HepG2 (cell line): ENCODE measurements around the gene NGEF. TPM values are rescaled to one million over a fixed set of nuclear protein-coding genes. Genes with fewer than 3 reads are reported as not detected.

Experiments
- ATAC-seq: fragments of 200-7000 bp; cut with Tn5 transposase; 3 replicates; pipeline ENCODE4 v1.9.1; 2020; ENCODE audit warnings: mild to moderate bottlenecking, moderate library complexity
- BruUV-seq: library from RNA; stranded (reverse); fragments of 400-500 nt; replicated peaks from 2 replicates; lab custom pipeline; 2021; lab: Mats Ljungman, UMichigan
- CTCF ChIA-PET: fragments of 300-600 bp; formaldehyde crosslinking; extraction: SDS; loops from one replicate; lab custom pipeline; 2021; ENCODE audit warnings: low total read pairs, inconsistent platforms, low intra/inter-chr PET ratio; lab: Yijun Ruan, JAX
- POLR2A ChIA-PET: fragments of 350-600 bp; sonication (Branson Sonifier 250); formaldehyde crosslinking; loops from one replicate; lab custom pipeline; 2020; ENCODE audit warnings: antibody characterized with exemption, inconsistent platforms; lab: Yijun Ruan, JAX
- DNase-seq: peaks from one replicate; pipeline ENCODE4 v3.0.0-alpha.2; 2015; ENCODE audit warnings: low spot score
- FAIRE-seq: peaks from 3 replicates; lab custom pipeline; 2011; peaks lifted over from hg19 to GRCh38; lab: Jason Lieb, UNC
- H2AFZ ChIP-seq: one replicate; pipeline ENCODE4 v1.6.1; 2011; ENCODE audit warnings: low read length, inconsistent platforms
- H3K27ac ChIP-seq: fragments of 300-600 bp; 3 replicates; pipeline ENCODE4 v1.8.0; 2011; ENCODE audit warnings: mixed run types, mild to moderate bottlenecking, mixed read lengths, low read length, inconsistent platforms; ENCODE audit not compliant: insufficient read depth; ENCODE audit errors: extremely low read length
- H3K27me3 ChIP-seq, 2 experiments: fragments of 200-600 bp in 1 of 2; 2 replicates in 1 of 2; 3 replicates in 1 of 2; pipeline versions ENCODE4 v1.6.0 to v1.8.0; 2011; ENCODE audit warnings: low read length in 2 of 2, mild to moderate bottlenecking in 2 of 2, moderate library complexity in 2 of 2, inconsistent platforms in 1 of 2; ENCODE audit not compliant: insufficient read depth in 2 of 2, control insufficient read depth in 1 of 2
- H3K36me3 ChIP-seq, 2 experiments: fragments of 200-600 bp in 1 of 2; replicated peaks in 1 of 2; 2 replicates in 1 of 2; 3 replicates in 1 of 2; pipeline versions ENCODE4 v1.5.1 to v1.8.0; 2011; ENCODE audit warnings: low read length in 2 of 2, inconsistent platforms in 1 of 2; ENCODE audit not compliant: insufficient read depth in 2 of 2, control insufficient read depth in 1 of 2
- H3K4me1 ChIP-seq: 2 replicates; pipeline ENCODE4 v1.5.1; 2012; ENCODE audit warnings: low read length, inconsistent platforms; ENCODE audit not compliant: insufficient read depth
- H3K4me2 ChIP-seq: 2 replicates; pipeline ENCODE4 v1.6.0; 2011; ENCODE audit warnings: low read depth, low read length, inconsistent platforms
- H3K4me3 ChIP-seq, 3 experiments: fragments of 200-600 bp in 1 of 3; sonication (generic), shearing (Covaris generic) in 1 of 3; replicated peaks in 1 of 3; 2 replicates each; pipeline ENCODE4 v1.5.1; 2011 to 2016; ENCODE audit warnings: low read length in 3 of 3, inconsistent platforms in 2 of 3, low read depth in 2 of 3, mild to moderate bottlenecking in 2 of 3, control low read depth in 1 of 3, mixed read lengths in 1 of 3; ENCODE audit not compliant: insufficient read depth in 1 of 3
- H3K79me2 ChIP-seq: one replicate; pipeline ENCODE4 v1.6.1; 2011; ENCODE audit warnings: low read length, inconsistent platforms; ENCODE audit not compliant: insufficient read depth
- H3K9ac ChIP-seq: 2 replicates; pipeline ENCODE4 v1.6.0; 2011; ENCODE audit warnings: mild to moderate bottlenecking, low read depth, low read length, inconsistent platforms; ENCODE audit not compliant: insufficient read depth
- H3K9me3 ChIP-seq: 2 replicates; pipeline ENCODE4 v1.5.1; 2012; ENCODE audit warnings: mild to moderate bottlenecking, low read length
- H4K20me1 ChIP-seq: 2 replicates; pipeline ENCODE4 v1.6.0; 2011; ENCODE audit warnings: inconsistent platforms, mild to moderate bottlenecking, low read length, moderate library complexity; ENCODE audit not compliant: insufficient read depth
- CTCF ChIP-seq: sonication (generic); formaldehyde crosslinking; IDR thresholded peaks from 2 replicates; pipeline ENCODE4 v1.5.0; 2020; ENCODE audit warnings: mild to moderate bottlenecking, missing genetic modification reagents, moderate library complexity
- STAG1 ChIP-seq: sonication (generic); formaldehyde crosslinking; IDR thresholded peaks from 2 replicates; pipeline ENCODE4 v1.4.0; 2020; ENCODE audit warnings: missing genetic modification reagents
- TEAD3 ChIP-seq: optimal IDR thresholded peaks from 2 replicates; pipeline ENCODE3; 2016; ENCODE audit warnings: borderline replicate concordance
- ZNF530 ChIP-seq: sonication (generic); formaldehyde crosslinking; IDR thresholded peaks from 2 replicates; pipeline ENCODE4 v1.5.0; 2020; ENCODE audit warnings: low read depth, mild to moderate bottlenecking, missing genetic modification reagents
- WGBS: methylation state at CpG from one replicate; pipeline ENCODE4 v1.1.6; 2017; ENCODE audit warnings: low lambda C conversion rate; 5-methylcytosine and 5-hydroxymethylcytosine counted together
- in situ Hi-C: cut with HindIII; loops from 2 replicates; pipeline ENCODE4 v1.10.0; 2017; ENCODE audit warnings: low pct_unique_long_range_greater_than_20kb; ENCODE audit not compliant: extremely low pct_ligation_motif_present
- intact Hi-C: fragments of 100-400 bp; cut with micrococcal nuclease; formaldehyde crosslinking; loops from one replicate; pipeline ENCODE4 v1.10.0; 2022; ENCODE audit not compliant: unreplicated experiment
- polyA plus RNA-seq, 8 experiments: library from polyadenylated mRNA; depleted of rRNA in 3 of 8; stranded (reverse) in 7 of 8; unstranded in 1 of 8; fragments of >200 nt; fragmentation: Illumina TruSeq in 4 of 8; extraction: Trizol in 4 of 8; gene quantifications; 2 replicates each; pipeline versions ENCODE4 v1.2.1 to v1.2.3, GENCODE V29; 2011 to 2016; ENCODE audit warnings: low read depth in 4 of 8, missing spikeins in 1 of 8, mixed read lengths in 1 of 8; ENCODE audit not compliant: insufficient read depth in 1 of 8
- total RNA-seq, 5 experiments: library from RNA; depleted of rRNA; stranded (reverse); fragments of >200 nt; fragmentation: Illumina TruSeq; extraction: Trizol; gene quantifications; 2 replicates each; pipeline ENCODE4 v1.2.3, GENCODE V29; 2016; ENCODE audit warnings: low read depth in 1 of 5

NGEF gene
- total and polyA plus RNA-seq, 2 of the 13 experiments (the other 11 are each of a cell fraction or from before 2014, with no cell fraction given), result 14.4 to 36.9 TPM

GRCh38 chr2:232983669-232984140 is 29.4 kb downstream of the NGEF start (continued):
- no peak for TF ChIP-seq TEAD3 (CRISPR knock-in tag)

GRCh38 chr2:232982926-232983668 is 30.0 kb downstream of the NGEF start:
- no peaks in the 10 kb centered on the region for H3K27me3 ChIP-seq
- H3K4me1 ChIP-seq, result peaks cover 5% of the 10 kb centered on the region
- peak; percentile 34; the same call in 1 of the 3 replicates for ATAC-seq
- ChIA-PET CTCF (interaction anchor here (2.5 kb wide), 1 partner anchor 46 kb away, joined by 8 read pairs; no protein-coding TSS in a partner anchor), POLR2A (no interaction called here)
- no peaks in the 10 kb centered on the region for H4K20me1 ChIP-seq
- H3K9me3 ChIP-seq, result no peaks in the 10 kb centered on the region
- no peak overlapping the region for H3K4me3 ChIP-seq
- H3K9ac ChIP-seq, result no peak overlapping the region
- FAIRE-seq, result no peak
- no peak overlapping the region for H2AFZ ChIP-seq
- TF ChIP-seq STAG1 (0 out of 2 replicates have a peak, but pooled peaks have one; percentile 4), ZNF530 (no peak), CTCF (CRISPR knock-in tag) (peak; percentile 35)
- in situ Hi-C loops, result no loop called here
- no TSS peak for BruUV-seq
- H3K36me3 ChIP-seq, result peaks cover 2 to 3% of the 10 kb centered on the region in 2 experiments; a peak in 3 of 5 replicates
- no peak for DNase-seq
- intact Hi-C loops, result loop anchor here (1.0 to 5.0 kb wide), 2 partner anchors 46 to 69 kb away; no protein-coding TSS in a partner anchor
- no peak overlapping the region for H3K27ac ChIP-seq
- WGBS, result 88% methylated on average over 15 of the region's 15 CpGs
- no peaks in the 10 kb centered on the region for H3K79me2 ChIP-seq
- no peak overlapping the region for H3K4me2 ChIP-seq
